Left hindlimb (tissue), 1 donor: ENCODE results near the gene FILIP1L.
"Not testable (repeated sequence)": the region's sequence is repeated elsewhere in the genome, so short reads cannot be mapped to it uniquely, and the experiment has no call there.

Source experiments
- DNase-seq: peaks from one replicate; pipeline ENCODE4 v3.0.0-alpha.2; 2018

Gene FILIP1L

DNA sequence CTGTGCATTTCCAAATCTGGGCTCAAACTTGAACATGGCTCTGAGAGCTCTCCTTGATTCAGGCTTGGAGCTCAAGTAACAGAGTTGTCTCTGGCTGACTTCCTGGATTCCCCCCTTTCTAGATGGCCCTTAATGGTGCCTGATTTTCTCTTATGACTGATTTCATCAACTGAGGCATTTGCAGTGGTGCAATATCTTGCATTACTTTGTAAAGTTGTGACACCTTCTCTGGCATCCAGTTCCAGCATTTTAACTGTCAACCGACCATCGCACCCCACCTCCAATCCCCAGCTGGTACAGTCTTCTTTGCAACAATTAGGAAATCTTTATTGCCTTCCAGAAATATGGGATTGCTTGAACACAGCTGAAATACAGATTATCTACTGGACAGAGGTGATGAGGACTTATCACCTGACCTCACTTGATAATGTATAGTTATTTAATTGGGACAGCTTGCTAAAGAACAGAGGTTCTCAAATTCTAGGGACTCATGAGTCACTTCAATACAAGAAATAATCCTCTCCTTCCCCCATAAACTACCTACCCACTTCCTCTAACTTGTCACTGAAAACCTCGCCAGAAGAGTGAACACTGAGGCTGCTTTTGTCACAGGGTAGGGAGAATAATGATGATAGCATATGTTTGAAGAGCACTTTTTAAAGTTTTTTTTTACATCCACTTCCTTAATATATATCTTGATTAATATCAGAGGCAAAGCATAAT, 41.8 kb downstream of the FILIP1L start:
- DNase-seq = no peak

GRCh38 chr3:100069472-100069871, 44.8 kb downstream of the FILIP1L start:
- DNase-seq = no peak

DNA sequence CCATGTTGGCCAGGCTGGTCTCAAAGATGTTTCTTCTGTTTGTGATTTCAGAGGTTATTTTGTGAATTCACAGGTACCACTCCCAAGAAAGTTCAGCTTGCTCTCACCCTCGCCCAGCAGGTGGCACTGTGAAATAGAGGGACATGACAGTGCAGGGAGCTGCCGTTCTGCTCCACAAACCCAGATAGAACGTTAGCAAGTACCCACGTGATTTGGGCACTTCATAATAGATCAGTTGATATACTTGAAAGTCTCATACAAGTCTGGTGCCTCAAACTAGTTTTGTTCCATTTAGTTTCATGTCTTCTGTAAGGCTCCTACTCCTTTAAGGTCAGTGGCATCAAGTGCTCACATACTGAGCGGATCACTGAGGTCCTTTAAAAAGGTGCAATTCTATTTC, 45.5 kb downstream of the FILIP1L start:
- DNase-seq = peak; percentile 70

DNA sequence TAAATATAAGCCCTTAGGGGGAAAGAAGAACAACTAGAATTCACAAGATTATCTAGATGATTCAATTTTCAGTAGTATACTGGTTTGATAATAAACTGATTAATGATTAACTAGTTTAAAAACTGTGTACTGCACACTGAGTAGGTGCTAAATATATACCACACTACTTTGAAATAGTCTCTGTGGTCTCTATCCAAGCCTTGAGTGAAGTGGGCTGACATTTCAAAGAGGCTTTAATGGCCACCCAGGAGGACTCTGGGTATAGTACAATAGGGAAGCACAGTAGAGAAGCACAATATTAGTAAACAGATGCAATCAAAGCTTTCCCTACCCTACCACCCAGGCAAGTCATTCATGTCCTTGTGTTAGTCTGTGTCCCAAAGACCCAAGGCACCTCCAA, 46.7 kb downstream of the FILIP1L start:
- DNase-seq = no peak

- DNase-seq = no peak
Measured at GRCh38 chr3:100063929-100064461, 50.3 kb downstream of the FILIP1L start.

DNA sequence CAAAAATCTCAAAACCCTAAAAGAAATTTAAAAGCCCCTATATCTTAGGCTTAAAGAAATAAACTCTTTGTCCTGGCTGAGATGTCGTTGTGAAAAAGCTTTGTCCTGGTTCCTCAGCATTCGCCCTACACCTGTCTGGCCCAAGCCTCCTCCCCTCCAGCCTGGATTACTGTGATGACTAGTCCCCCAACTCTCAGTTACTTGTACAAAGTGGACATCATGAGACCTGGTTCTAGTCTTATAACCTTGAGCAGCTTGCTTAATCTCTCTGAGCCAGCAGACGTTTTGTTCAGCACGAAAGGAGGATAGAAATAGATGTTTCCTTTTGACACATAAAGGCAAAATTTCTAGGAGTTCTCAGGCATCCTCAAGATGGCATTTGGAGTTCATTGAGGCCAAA, 51.6 kb downstream of the FILIP1L start:
- DNase-seq = no peak

DNA sequence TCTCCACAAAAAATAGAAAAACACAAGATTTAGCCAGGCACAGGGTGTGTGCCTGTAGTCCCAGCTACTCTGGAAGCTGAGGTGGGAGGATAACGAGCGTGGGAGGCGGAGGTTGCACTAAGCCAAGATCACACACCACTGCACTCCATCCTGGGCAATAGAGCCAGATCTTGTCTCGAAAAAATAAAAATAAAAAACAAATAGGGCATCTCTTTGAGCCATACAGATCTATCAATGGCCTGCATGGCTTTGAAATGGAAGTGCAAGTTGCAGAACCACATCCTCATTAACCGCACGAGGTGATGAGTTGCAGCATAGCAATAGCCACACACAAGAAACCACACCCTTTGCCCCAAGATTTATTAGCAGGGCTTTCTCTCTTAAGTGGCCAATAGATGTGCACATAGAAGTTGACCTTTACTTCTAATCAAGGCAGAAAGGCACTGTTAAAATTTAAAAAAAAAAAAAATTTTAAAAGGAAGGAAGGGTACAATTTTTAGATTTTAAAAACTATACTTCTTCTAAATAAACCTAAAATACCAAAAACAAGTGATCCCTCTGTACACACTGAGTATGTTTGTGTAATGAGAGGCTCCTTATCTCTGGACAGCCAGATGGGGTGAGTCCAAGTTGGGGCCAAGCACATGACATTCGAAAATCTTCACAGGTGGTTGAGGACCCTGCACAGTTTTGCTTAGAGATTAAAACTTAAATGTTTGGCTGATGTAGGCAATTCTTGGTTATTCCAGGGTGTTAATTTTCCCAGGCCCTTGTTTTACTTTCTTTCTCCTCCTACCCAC, 53.4 kb downstream of the FILIP1L start:
- DNase-seq = no peak

GRCh38 chr3:100059472-100059871, 54.8 kb downstream of the FILIP1L start:
- DNase-seq = no peak

GRCh38 chr3:100057716-100058575, 56.4 kb downstream of the FILIP1L start:
- DNase-seq = no peak

DNA sequence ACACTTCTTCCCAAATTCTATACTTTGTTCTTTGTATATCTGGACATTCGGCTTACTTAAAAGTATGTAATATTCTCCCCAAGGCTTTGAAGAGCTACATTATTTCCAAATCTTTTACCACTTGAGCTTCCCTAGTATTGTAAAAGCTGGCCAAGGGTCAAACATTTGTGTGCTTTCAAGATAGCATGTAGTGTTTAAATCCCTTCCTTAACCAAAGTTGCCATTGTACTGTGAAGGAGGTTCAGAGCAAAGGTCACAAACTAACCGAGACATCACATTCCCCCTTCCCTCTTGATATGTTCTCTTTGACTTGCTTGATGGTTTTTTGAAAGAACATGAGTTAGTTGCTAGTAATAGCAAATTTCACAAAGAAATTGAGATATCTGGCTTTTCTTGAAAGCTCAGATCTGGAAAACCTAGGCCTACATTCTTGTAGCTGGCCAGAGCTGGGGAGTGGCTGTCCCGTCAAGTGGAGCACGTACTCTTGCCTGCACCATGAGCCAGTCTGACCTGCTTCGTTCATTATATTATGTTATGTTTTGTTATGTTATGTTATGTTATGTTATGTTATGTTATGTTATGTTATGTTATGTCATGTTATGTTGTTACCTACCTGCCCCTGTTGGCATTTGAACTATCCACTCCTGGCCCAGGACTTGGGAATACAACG, 60.2 kb downstream of the FILIP1L start:
- no peak for DNase-seq

DNA sequence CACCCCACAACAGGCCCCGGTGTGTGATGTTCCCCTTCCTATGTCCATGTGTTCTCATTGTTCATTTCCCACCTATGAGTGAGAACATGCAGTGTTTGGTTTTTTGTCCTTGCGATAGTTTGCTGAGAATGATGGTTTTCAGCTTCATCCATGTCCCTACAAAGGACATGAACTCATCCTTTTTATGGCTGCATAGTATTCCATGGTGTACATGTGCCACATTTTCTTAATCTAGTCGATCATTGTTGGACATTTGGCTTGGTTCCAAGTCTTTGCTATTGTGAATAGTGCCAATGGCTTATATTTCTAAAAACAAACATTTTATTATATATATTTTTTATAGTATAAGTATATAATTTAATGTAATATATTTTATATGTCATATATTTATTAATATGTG, 62.8 kb downstream of the FILIP1L start:
- DNase-seq = not testable (repeated sequence)

GRCh38 chr3:100048248-100048647, 66.1 kb downstream of the FILIP1L start:
- DNase-seq = no peak

- no peak for DNase-seq
Measured at GRCh38 chr3:100047455-100048141, 66.7 kb downstream of the FILIP1L start.

GRCh38 chr3:100046986-100047385, 67.3 kb downstream of the FILIP1L start:
- DNase-seq = no peak

DNA sequence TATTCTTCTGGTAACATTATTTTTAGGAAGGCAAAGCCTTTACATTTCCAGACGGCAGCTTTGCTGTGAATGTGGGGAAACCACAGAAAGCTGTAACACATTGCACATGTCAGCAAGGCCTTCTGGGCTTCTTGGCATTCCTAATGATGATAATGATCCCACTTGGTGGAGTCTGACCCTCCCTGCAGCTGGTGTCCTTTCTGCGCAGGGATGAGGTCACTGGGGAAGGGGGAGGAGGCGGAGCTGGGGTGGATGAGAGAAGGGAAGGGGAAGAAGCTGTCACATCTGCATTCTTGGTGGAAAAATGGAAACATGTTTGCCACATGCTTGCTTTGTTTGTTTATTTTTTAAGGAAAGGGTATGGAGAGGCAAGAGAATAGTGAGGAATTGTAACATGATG, 68.6 kb downstream of the FILIP1L start:
- peak; percentile 84 for DNase-seq

GRCh38 chr3:100044369-100044768, 69.9 kb downstream of the FILIP1L start:
- no peak for DNase-seq

- DNase-seq = no peak
Measured at GRCh38 chr3:100043271-100043670, 71.0 kb downstream of the FILIP1L start.

DNA sequence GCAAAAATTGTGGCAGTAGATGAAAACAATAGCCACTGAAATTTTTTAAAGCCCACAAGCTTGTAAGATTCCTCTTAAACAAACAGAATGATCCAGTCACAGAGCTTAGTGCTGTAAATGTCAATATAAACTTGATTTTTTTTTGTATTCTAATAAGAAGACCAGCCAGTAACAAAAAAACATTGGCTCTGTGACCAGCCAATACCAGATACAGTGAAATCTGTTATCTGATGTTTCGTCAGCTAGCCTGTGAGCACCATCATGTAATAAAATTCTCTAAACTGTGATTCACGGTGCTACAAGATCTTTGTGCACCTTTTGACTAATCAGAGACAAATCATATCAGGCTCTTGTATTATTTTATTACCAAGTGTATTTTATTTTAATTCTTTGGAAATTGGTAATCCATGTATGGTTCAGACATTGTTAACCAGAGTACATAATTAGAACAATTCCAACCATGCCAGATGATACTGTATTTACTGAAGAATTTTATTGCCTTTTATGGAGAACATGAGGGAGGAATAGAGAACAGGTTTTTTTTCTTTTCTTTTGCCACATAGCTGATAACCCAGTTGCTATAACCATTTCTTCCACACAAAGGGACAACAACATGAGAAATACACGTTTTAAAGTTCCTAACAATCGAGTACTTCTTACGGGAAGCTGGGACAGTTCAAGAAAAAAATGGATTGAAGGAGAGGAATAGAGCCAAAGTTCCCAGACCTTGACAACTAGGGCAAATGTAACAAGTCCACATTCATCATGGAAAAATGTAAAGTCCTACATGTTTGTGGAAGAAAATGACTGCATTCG, 71.9 kb downstream of the FILIP1L start:
- DNase-seq = no peak

- no peak for DNase-seq
Measured at GRCh38 chr3:100041328-100041749, 73.0 kb downstream of the FILIP1L start.

DNA sequence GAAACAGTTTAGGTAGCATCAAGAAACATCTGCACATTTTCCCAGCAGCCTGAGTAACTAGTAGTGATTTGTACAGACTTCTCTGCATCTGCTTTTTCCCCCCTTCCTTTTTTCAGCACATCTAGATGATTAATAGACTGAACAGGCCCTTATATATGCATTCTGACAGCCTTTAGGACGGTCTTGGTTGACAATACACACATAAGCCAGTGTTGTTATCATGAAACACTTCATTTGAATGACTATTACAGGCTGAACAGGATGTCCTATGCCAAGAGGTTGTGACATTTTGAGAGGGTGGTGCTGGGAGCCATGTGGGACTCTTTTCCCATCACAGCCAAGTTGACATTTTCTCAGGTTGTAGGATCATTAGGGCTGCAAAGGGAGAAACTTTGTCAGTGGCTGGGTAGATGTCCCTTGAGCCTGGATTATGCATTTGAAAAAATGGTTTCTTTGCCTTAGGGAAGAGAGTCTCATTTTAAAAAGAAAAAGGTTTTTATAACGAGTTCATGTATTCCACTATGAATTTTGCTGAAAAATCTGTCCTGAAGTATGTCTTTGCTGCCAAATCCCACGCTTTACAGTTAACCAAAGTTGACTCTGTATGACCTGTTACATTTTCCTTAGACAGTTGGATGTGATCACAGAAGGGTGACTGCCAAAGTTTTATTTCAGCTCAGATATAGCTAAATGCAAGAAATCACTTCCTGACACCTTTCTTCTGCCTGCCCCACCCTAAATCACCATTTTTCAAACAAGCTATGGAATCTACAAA, 73.7 kb downstream of the FILIP1L start:
- DNase-seq = peak; percentile 47
